Measurements from ENCODE around the gene TRIM3. TPM values are rescaled to one million over a fixed set of nuclear protein-coding genes. Genes with fewer than 3 reads are reported as not detected.

Gene TRIM3
- total RNA-seq, 1 donor from 2014 or later, result 30.3 TPM

DNA sequence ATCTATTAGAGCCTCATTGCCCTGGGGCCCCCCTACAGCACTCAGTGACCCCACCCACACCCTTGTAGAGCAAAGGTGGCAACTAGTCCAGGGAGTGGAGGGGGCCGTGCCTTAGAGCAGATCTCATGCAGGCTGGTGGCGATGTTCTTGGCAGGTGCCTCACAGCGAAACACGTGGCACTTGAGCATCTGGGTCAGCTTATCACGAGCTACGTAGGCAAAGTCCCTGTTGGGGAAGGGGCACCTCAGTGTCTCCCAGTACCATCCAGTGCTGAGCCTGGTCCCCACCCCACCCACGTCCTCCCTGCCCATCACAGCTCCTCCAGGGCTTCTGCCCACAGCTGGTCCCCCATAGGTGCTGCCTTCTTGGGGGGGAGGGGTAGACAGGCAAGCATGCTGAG is 72.3 kb downstream of the TRIM3 start:
- Mint-ChIP-seq H3K27me3 (ENCODE audit: low read depth) (no peaks in the 10 kb centered on the region), H3K4me3 (no peak overlapping the region), H3K27ac (no peak overlapping the region), H3K9me3 (no peaks in the 10 kb centered on the region), H3K4me1 (peaks cover 15% of the 10 kb centered on the region), H3K36me3 (peaks cover 10% of the 10 kb centered on the region)
- no peak for DNase-seq (ENCODE audit: low spot score in 2 of 2, unreplicated experiment in 2 of 2)
- TF ChIP-seq CTCF (IDR thresholded peaks at IDR 0.05; ENCODE audit: unreplicated experiment), result no peak

GRCh38 chr11:6400431-6401345 is 73.1 kb downstream of the TRIM3 start:
- no peak for DNase-seq (ENCODE audit: low spot score in 2 of 2, unreplicated experiment in 2 of 2)
- Mint-ChIP-seq H3K4me3 (no peak overlapping the region), H3K4me1 (peaks cover 15% of the 10 kb centered on the region), H3K27me3 (ENCODE audit: low read depth) (no peaks in the 10 kb centered on the region), H3K27ac (no peak overlapping the region), H3K36me3 (peaks cover 13% of the 10 kb centered on the region), H3K9me3 (no peaks in the 10 kb centered on the region)
- no peak for TF ChIP-seq CTCF (IDR thresholded peaks at IDR 0.05; ENCODE audit: unreplicated experiment)

Other genes with a start within 250 kb of the TRIM3 start
- 46.6 to 47.0 TPM (median 46.7 TPM) in 3 replicates for gene FHIP1B, start 239.3 kb downstream of the TRIM3 start, total RNA-seq
- gene CNGA4, start 234.9 kb downstream of the TRIM3 start, total RNA-seq, result 0.27 to 0.54 TPM (median 0.49 TPM) in 3 replicates
- gene CCKBR, start 214.1 kb downstream of the TRIM3 start, total RNA-seq, result 3.7 to 4.6 TPM (median 3.8 TPM) in 3 replicates
- gene CAVIN3, start 153.4 kb downstream of the TRIM3 start, total RNA-seq, result 15.3 to 16.4 TPM (median 16.3 TPM) in 3 replicates
- gene SMPD1, start 83.5 kb downstream of the TRIM3 start, total RNA-seq, result 24.9 to 27.2 TPM (median 27.1 TPM) in 3 replicates
- 61.7 to 64.2 TPM (median 62.4 TPM) in 3 replicates for gene APBB1, start 54.8 kb downstream of the TRIM3 start, total RNA-seq
- gene HPX, start 33.0 kb downstream of the TRIM3 start, total RNA-seq, result 5.2 to 9.9 TPM (median 9.5 TPM) in 3 replicates
- gene ARFIP2, start 7.4 kb upstream of the TRIM3 start, total RNA-seq, result 72.2 to 73.1 TPM (median 72.3 TPM) in 3 replicates
- 34.0 to 37.2 TPM (median 36.4 TPM) in 3 replicates for gene TIMM10B, start 7.6 kb upstream of the TRIM3 start, total RNA-seq
- gene DNHD1, start 23.3 kb upstream of the TRIM3 start, total RNA-seq, result 14.3 to 17.3 TPM (median 16.7 TPM) in 3 replicates
- gene RRP8, start 129.7 kb upstream of the TRIM3 start, total RNA-seq, result 18.6 to 22.5 TPM (median 21.0 TPM) in 3 replicates
- 127 to 144 TPM (median 130 TPM) in 3 replicates for gene ILK, start 129.8 kb upstream of the TRIM3 start, total RNA-seq
- gene TAF10, start 138.3 kb upstream of the TRIM3 start, total RNA-seq, result 112 to 119 TPM (median 115 TPM) in 3 replicates
- gene TPP1, start 145.5 kb upstream of the TRIM3 start, total RNA-seq, result 45.8 to 50.1 TPM (median 46.0 TPM) in 3 replicates
- 75.9 to 81.2 TPM (median 77.3 TPM) in 3 replicates for gene DCHS1, start 181.9 kb upstream of the TRIM3 start, total RNA-seq
- 41.6 to 45.3 TPM (median 42.7 TPM) in 3 replicates for gene MRPL17, start 209.4 kb upstream of the TRIM3 start, total RNA-seq

Measured in mesothelial cell of epicardium (in vitro differentiated cells).